Measurements from ENCODE around the gene SLC5A10. TPM values are rescaled to one million over a fixed set of nuclear protein-coding genes. Genes with fewer than 3 reads are reported as not detected.

The SLC5A10 gene
- total and polyA plus RNA-seq, 4 donors, result 0.13 to 0.51 TPM; not detected in 2

Small RNA genes lying within 50 kb of the gene (small RNA-seq; reads per million reads assigned to genes)
- gene AC090286.3 (ENCODE audit: low replicate concordance) (not detected), gene RF00324 (ENCODE audit: low replicate concordance) (not detected)

Other genes with a start within 250 kb of the SLC5A10 start
- under 1 TPM; 0.22 to 0.40 TPM for gene FBXW10, start 208.1 kb upstream of the SLC5A10 start, total RNA-seq
- under 1 TPM; 0.51 to 0.71 TPM for gene FBXW10, start 208.1 kb upstream of the SLC5A10 start, polyA plus RNA-seq (ENCODE audit: insufficient read length in 2 of 2)
- gene TVP23B, start 171.0 kb upstream of the SLC5A10 start, total RNA-seq, result 10 to 100 TPM; 34.1 to 52.1 TPM
- gene TVP23B, start 171.0 kb upstream of the SLC5A10 start, polyA plus RNA-seq (ENCODE audit: insufficient read length in 2 of 2), result 10 to 100 TPM; 24.2 to 30.5 TPM
- 10 to 100 TPM; 62.2 to 96.1 TPM for gene PRPSAP2, start 94.0 kb upstream of the SLC5A10 start, total RNA-seq
- gene PRPSAP2, start 94.0 kb upstream of the SLC5A10 start, polyA plus RNA-seq (ENCODE audit: insufficient read length in 2 of 2), result 10 to 100 TPM; 73.7 to 77.0 TPM
- 1 to 10 TPM; 1.2 TPM for gene FAM83G, start 52.6 kb downstream of the SLC5A10 start, total RNA-seq
- 1 to 10 TPM; 2.0 to 2.1 TPM for gene FAM83G, start 52.6 kb downstream of the SLC5A10 start, polyA plus RNA-seq (ENCODE audit: insufficient read length in 2 of 2)
- gene GRAP, start 94.8 kb downstream of the SLC5A10 start, total RNA-seq, result 1 to 10 TPM; 3.7 to 5.1 TPM
- gene GRAP, start 94.8 kb downstream of the SLC5A10 start, polyA plus RNA-seq (ENCODE audit: insufficient read length in 2 of 2), result 1 to 10 TPM; 5.5 to 6.5 TPM
- 1 to 10 TPM; 1.6 to 2.1 TPM for gene GRAPL, start 175.4 kb downstream of the SLC5A10 start, total RNA-seq
- 1 to 10 TPM; 1.6 to 3.8 TPM for gene GRAPL, start 175.4 kb downstream of the SLC5A10 start, polyA plus RNA-seq (ENCODE audit: insufficient read length in 2 of 2)

Measured in spinal cord (tissue), 4 donors.